Measurements from ENCODE around the gene HTT. TPM values are rescaled to one million over a fixed set of nuclear protein-coding genes. Genes with fewer than 3 reads are reported as not detected.

The HTT gene
- total and polyA plus RNA-seq, 2 of the 13 experiments (the other 11 are each of a cell fraction or from before 2014, with no cell fraction given): 17.5 to 19.5 TPM

DNA sequence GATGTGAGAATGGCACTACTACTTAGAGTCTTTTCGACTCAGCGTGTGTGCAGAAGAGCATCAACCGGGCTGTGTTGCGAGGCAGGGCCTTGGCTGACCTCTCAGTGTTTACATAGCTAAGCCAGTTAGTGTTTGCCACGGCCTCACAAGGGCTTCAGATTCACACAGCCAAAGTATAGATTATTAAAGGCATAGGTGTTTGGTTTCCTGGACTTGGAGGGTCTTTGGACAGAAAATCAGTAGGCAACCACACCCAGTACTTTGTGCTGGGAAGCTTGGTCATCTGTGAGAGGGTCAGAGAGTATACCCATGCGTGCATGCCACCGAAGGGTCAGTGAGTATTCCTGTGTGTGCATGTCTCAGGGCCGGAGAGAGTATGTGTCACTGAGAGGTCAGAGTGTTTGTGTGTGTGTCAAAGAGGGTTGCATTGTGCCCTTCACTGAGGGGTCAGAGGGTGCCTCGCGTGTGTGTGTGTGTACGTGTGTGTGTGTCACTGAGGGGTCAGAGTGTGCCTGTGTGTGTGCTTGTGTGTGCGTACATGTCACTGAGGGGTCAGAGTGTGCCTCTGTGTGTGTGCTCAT lies 104.7 kb downstream of the HTT start (continued):
- TF ChIP-seq NCOA1 (CRISPR knock-in tag; IDR thresholded peaks at IDR 0.05): peak; percentile 71; the same call in 1 of the 2 replicates
- no peak; the same call in 1 of the 2 replicates for TF ChIP-seq ZNF17 (CRISPR knock-in tag; IDR thresholded peaks at IDR 0.05)
- TF ChIP-seq, protein P1, sequence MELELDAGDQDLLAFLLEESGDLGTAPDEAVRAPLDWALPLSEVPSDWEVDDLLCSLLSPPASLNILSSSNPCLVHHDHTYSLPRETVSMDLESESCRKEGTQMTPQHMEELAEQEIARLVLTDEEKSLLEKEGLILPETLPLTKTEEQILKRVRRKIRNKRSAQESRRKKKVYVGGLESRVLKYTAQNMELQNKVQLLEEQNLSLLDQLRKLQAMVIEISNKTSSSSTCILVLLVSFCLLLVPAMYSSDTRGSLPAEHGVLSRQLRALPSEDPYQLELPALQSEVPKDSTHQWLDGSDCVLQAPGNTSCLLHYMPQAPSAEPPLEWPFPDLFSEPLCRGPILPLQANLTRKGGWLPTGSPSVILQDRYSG (CRISPR knock-in tag; IDR thresholded peaks at IDR 0.05): no peak
- TF ChIP-seq HMG20A (CRISPR knock-in tag; IDR thresholded peaks at IDR 0.05; ENCODE audit: borderline replicate concordance): no peak
- TF ChIP-seq POGZ (CRISPR knock-in tag; IDR thresholded peaks at IDR 0.05): no peak
- no peak for TF ChIP-seq FOXO1 (CRISPR knock-in tag; IDR thresholded peaks at IDR 0.05)
- TF ChIP-seq BRD4 (CRISPR knock-in tag; IDR thresholded peaks at IDR 0.05): no peak
- no peak for TF ChIP-seq ZFP1 (CRISPR knock-in tag; IDR thresholded peaks at IDR 0.05)
- TF ChIP-seq REL (CRISPR knock-in tag; conservative IDR thresholded peaks at IDR 0.05): no peak
- TF ChIP-seq, protein P2, sequence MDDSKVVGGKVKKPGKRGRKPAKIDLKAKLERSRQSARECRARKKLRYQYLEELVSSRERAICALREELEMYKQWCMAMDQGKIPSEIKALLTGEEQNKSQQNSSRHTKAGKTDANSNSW (CRISPR knock-in tag; IDR thresholded peaks at IDR 0.05; ENCODE audit: borderline replicate concordance): no peak
- TF ChIP-seq, protein P3, sequence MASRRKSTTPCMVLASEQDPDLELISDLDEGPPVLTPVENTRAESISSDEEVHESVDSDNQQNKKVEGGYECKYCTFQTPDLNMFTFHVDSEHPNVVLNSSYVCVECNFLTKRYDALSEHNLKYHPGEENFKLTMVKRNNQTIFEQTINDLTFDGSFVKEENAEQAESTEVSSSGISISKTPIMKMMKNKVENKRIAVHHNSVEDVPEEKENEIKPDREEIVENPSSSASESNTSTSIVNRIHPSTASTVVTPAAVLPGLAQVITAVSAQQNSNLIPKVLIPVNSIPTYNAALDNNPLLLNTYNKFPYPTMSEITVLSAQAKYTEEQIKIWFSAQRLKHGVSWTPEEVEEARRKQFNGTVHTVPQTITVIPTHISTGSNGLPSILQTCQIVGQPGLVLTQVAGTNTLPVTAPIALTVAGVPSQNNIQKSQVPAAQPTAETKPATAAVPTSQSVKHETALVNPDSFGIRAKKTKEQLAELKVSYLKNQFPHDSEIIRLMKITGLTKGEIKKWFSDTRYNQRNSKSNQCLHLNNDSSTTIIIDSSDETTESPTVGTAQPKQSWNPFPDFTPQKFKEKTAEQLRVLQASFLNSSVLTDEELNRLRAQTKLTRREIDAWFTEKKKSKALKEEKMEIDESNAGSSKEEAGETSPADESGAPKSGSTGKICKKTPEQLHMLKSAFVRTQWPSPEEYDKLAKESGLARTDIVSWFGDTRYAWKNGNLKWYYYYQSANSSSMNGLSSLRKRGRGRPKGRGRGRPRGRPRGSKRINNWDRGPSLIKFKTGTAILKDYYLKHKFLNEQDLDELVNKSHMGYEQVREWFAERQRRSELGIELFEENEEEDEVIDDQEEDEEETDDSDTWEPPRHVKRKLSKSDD (CRISPR knock-in tag; IDR thresholded peaks at IDR 0.05; ENCODE audit: low read depth): no peak
- no peak for TF ChIP-seq SNRNP70 (IDR thresholded peaks at IDR 0.05; ENCODE audit: low read depth, low read length)
- TF ChIP-seq, protein P4, sequence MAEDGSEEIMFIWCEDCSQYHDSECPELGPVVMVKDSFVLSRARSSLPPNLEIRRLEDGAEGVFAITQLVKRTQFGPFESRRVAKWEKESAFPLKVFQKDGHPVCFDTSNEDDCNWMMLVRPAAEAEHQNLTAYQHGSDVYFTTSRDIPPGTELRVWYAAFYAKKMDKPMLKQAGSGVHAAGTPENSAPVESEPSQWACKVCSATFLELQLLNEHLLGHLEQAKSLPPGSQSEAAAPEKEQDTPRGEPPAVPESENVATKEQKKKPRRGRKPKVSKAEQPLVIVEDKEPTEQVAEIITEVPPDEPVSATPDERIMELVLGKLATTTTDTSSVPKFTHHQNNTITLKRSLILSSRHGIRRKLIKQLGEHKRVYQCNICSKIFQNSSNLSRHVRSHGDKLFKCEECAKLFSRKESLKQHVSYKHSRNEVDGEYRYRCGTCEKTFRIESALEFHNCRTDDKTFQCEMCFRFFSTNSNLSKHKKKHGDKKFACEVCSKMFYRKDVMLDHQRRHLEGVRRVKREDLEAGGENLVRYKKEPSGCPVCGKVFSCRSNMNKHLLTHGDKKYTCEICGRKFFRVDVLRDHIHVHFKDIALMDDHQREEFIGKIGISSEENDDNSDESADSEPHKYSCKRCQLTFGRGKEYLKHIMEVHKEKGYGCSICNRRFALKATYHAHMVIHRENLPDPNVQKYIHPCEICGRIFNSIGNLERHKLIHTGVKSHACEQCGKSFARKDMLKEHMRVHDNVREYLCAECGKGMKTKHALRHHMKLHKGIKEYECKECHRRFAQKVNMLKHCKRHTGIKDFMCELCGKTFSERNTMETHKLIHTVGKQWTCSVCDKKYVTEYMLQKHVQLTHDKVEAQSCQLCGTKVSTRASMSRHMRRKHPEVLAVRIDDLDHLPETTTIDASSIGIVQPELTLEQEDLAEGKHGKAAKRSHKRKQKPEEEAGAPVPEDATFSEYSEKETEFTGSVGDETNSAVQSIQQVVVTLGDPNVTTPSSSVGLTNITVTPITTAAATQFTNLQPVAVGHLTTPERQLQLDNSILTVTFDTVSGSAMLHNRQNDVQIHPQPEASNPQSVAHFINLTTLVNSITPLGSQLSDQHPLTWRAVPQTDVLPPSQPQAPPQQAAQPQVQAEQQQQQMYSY (CRISPR knock-in tag; IDR thresholded peaks at IDR 0.05): no peak
- TF ChIP-seq, protein P5, sequence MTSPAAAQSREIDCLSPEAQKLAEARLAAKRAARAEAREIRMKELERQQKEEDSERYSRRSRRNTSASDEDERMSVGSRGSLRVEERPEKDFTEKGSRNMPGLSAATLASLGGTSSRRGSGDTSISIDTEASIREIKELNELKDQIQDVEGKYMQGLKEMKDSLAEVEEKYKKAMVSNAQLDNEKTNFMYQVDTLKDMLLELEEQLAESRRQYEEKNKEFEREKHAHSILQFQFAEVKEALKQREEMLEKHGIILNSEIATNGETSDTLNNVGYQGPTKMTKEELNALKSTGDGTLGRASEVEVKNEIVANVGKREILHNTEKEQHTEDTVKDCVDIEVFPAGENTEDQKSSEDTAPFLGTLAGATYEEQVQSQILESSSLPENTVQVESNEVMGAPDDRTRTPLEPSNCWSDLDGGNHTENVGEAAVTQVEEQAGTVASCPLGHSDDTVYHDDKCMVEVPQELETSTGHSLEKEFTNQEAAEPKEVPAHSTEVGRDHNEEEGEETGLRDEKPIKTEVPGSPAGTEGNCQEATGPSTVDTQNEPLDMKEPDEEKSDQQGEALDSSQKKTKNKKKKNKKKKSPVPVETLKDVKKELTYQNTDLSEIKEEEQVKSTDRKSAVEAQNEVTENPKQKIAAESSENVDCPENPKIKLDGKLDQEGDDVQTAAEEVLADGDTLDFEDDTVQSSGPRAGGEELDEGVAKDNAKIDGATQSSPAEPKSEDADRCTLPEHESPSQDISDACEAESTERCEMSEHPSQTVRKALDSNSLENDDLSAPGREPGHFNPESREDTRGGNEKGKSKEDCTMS (CRISPR knock-in tag; conservative IDR thresholded peaks at IDR 0.05): no peak
- TF ChIP-seq, protein P6, sequence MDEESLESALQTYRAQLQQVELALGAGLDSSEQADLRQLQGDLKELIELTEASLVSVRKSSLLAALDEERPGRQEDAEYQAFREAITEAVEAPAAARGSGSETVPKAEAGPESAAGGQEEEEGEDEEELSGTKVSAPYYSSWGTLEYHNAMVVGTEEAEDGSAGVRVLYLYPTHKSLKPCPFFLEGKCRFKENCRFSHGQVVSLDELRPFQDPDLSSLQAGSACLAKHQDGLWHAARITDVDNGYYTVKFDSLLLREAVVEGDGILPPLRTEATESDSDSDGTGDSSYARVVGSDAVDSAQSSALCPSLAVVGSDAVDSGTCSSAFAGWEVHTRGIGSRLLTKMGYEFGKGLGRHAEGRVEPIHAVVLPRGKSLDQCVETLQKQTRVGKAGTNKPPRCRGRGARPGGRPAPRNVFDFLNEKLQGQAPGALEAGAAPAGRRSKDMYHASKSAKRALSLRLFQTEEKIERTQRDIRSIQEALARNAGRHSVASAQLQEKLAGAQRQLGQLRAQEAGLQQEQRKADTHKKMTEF (CRISPR knock-in tag; IDR thresholded peaks at IDR 0.05): no peak
- TF ChIP-seq ATRX (CRISPR knock-in tag; IDR thresholded peaks at IDR 0.05; ENCODE audit: borderline replicate concordance): no peak
- no peak for TF ChIP-seq ZNF44 (CRISPR knock-in tag; IDR thresholded peaks at IDR 0.05)
- no peak for TF ChIP-seq FOXM1 (CRISPR knock-in tag; IDR thresholded peaks at IDR 0.05)
- no peak for TF ChIP-seq ZSCAN22 (CRISPR knock-in tag; IDR thresholded peaks at IDR 0.05)
- no peak for TF ChIP-seq ISL2 (CRISPR knock-in tag; IDR thresholded peaks at IDR 0.05)

All from HepG2 (cell line).